Ammon's horn (tissue), 1 donor: ENCODE data around the gene COLEC12.
A peak's percentile ranks its signal among the peaks of the same experiment; 100 is the strongest.
"Not testable (repeated sequence)": the region's sequence is repeated elsewhere in the genome, so short reads cannot be mapped to it uniquely, and the experiment has no call there.

Source experiments
- DNase-seq: peaks from one replicate; pipeline ENCODE4 v3.0.0-alpha.2; 2016; ENCODE audit warnings: low spot score

Gene COLEC12

GRCh38 chr18:408367-408766, 92.1 kb downstream of the COLEC12 start:
- DNase-seq = no peak

GRCh38 chr18:407626-408224, 92.8 kb downstream of the COLEC12 start:
- no peak for DNase-seq

- DNase-seq = no peak
Observed at GRCh38 chr18:407191-407590, 93.3 kb downstream of the COLEC12 start.

GRCh38 chr18:406677-407076, 93.8 kb downstream of the COLEC12 start:
- DNase-seq = no peak

- DNase-seq = not testable (repeated sequence)
Observed at GRCh38 chr18:405006-405405, 95.5 kb downstream of the COLEC12 start.

- no peak for DNase-seq
Observed at GRCh38 chr18:404061-404636, 96.4 kb downstream of the COLEC12 start.

GRCh38 chr18:402129-402528, 98.4 kb downstream of the COLEC12 start:
- no peak for DNase-seq

- DNase-seq = no peak
Observed at GRCh38 chr18:400456-400855, 100.0 kb downstream of the COLEC12 start.

- DNase-seq = no peak
Observed at GRCh38 chr18:399631-400135, 100.8 kb downstream of the COLEC12 start.

- no peak for DNase-seq
Observed at GRCh38 chr18:398935-399630, 101.4 kb downstream of the COLEC12 start.

GRCh38 chr18:396556-396955, 103.9 kb downstream of the COLEC12 start:
- DNase-seq = no peak

GRCh38 chr18:396251-396555, 104.3 kb downstream of the COLEC12 start:
- DNase-seq = no peak

- DNase-seq = no peak
Observed at GRCh38 chr18:395456-396250, 104.8 kb downstream of the COLEC12 start.

- DNase-seq = peak; percentile 52
Observed at GRCh38 chr18:394987-395362, 105.5 kb downstream of the COLEC12 start.

- DNase-seq = no peak
Observed at GRCh38 chr18:394262-394986, 106.1 kb downstream of the COLEC12 start.

GRCh38 chr18:393574-393957, 106.9 kb downstream of the COLEC12 start:
- DNase-seq = no peak

GRCh38 chr18:392928-393573, 107.5 kb downstream of the COLEC12 start:
- no peak for DNase-seq

- DNase-seq = no peak
Observed at GRCh38 chr18:390741-391478, 109.6 kb downstream of the COLEC12 start.

GRCh38 chr18:389658-390357, 110.7 kb downstream of the COLEC12 start:
- DNase-seq = no peak

GRCh38 chr18:388200-388599, 112.3 kb downstream of the COLEC12 start:
- no peak for DNase-seq
